HCT116 (cell line): Measurements from ENCODE around the gene C2. TPM values are rescaled to one million over a fixed set of nuclear protein-coding genes. Genes with fewer than 3 reads are reported as not detected.

Source experiments
- ATAC-seq: fragments of 200-7000 bp; cut with Tn5 transposase; 2 replicates; pipeline ENCODE4 v1.9.1; 2020; ENCODE audit warnings: mild to moderate bottlenecking, moderate library complexity
- BruUV-seq: library from RNA; stranded (reverse); fragments of 400-500 nt; replicated peaks from 2 replicates; lab custom pipeline; 2021; lab: Mats Ljungman, UMichigan
- CTCF ChIA-PET: fragments of 300-600 bp; sonication (Branson Sonifier 250); formaldehyde crosslinking; loops from one replicate; lab custom pipeline; 2021; ENCODE audit warnings: antibody characterized with exemption; lab: Charles Lee
- POLR2A ChIA-PET: fragments of 300-600, 350-600 bp; sonication (Branson Sonifier 250); formaldehyde crosslinking; loops from one replicate; lab custom pipeline; 2021; ENCODE audit warnings: antibody characterized with exemption; lab: Charles Lee
- RAD21 ChIA-PET, 2 experiments: fragments of 300-600 bp; sonication (Branson Sonifier 250); formaldehyde crosslinking; loops; one replicate each; lab custom pipeline; 2023; ENCODE audit warnings: low total read pairs in 2 of 2; ENCODE audit not compliant: uncharacterized antibody in 2 of 2, unreplicated experiment in 2 of 2, low non-redundant PET in 1 of 2; lab: Charles Lee
- DNase-seq: peaks from one replicate; pipeline ENCODE4 v3.0.0-alpha.2; 2010; ENCODE audit warnings: low read depth, low spot score
- H2AFZ ChIP-seq: fragments of 200-600 bp; shearing (Covaris generic), sonication (generic); 2 replicates; pipeline ENCODE4 v1.6.1; 2017; ENCODE audit warnings: low read depth, mixed run types, mixed read lengths, antibody characterized with exemption, low read length; ENCODE audit not compliant: poor library complexity, severe bottlenecking
- H3K27ac ChIP-seq: 2 replicates; pipeline ENCODE4 v1.5.1; 2012; ENCODE audit warnings: low read depth, low read length
- H3K27me3 ChIP-seq: fragments of 200-600 bp; sonication (generic); 2 replicates; pipeline ENCODE4 v1.6.1; 2016; ENCODE audit warnings: mixed run types, low read length, mixed read lengths; ENCODE audit not compliant: insufficient read depth
- H3K36me3 ChIP-seq, 2 experiments: fragments of 200-500 bp in 1 of 2; fragments of 200-600 bp in 1 of 2; sonication (Bioruptor generic) in 1 of 2; sonication (generic) in 1 of 2; 2 replicates each; pipeline versions ENCODE4 v1.5.1 to v1.6.1; 2014 to 2016; ENCODE audit warnings: low read length in 2 of 2, inconsistent platforms in 1 of 2, mixed read lengths in 1 of 2, mixed run types in 1 of 2; ENCODE audit not compliant: insufficient read depth in 2 of 2, control insufficient read depth in 1 of 2
- H3K4me1 ChIP-seq, 2 experiments: fragments of 200-600 bp in 1 of 2; sonication (generic) in 1 of 2; 2 replicates each; pipeline versions ENCODE4 v1.5.1 to v1.6.1; 2012 to 2017; ENCODE audit warnings: low read length in 2 of 2, inconsistent platforms in 1 of 2, mild to moderate bottlenecking in 1 of 2, mixed read lengths in 1 of 2, mixed run types in 1 of 2, moderate library complexity in 1 of 2; ENCODE audit not compliant: insufficient read depth in 2 of 2, control insufficient read depth in 1 of 2
- H3K4me2 ChIP-seq: fragments of 200-600 bp; sonication (generic); 2 replicates; pipeline ENCODE4 v1.6.1; 2017; ENCODE audit warnings: mixed run types, low read length, mixed read lengths
- H3K4me3 ChIP-seq, 2 experiments: fragments of 200-600 bp in 1 of 2; sonication (generic) in 1 of 2; replicated peaks in 1 of 2; 2 replicates each; pipeline ENCODE4 v1.5.1; 2011 to 2016; ENCODE audit warnings: low read length in 2 of 2, control low read depth in 1 of 2, low read depth in 1 of 2, mild to moderate bottlenecking in 1 of 2, mixed read lengths in 1 of 2, mixed run types in 1 of 2
- H3K79me2 ChIP-seq: fragments of 200-600 bp; sonication (generic); 2 replicates; pipeline ENCODE4 v1.6.1; 2017; ENCODE audit warnings: mild to moderate bottlenecking, mixed run types, low read length, moderate library complexity, mixed read lengths; ENCODE audit not compliant: insufficient read depth
- H3K9ac ChIP-seq: fragments of 200-600 bp; sonication (generic); 2 replicates; pipeline ENCODE4 v1.6.1; 2016; ENCODE audit warnings: low read length, mixed read lengths
- H3K9me2 ChIP-seq: fragments of 200-600 bp; sonication (generic), shearing (Covaris generic); 2 replicates; pipeline ENCODE4 v1.6.1; 2017; ENCODE audit warnings: mixed run types, mild to moderate bottlenecking, moderate library complexity; ENCODE audit not compliant: insufficient read depth
- H3K9me3 ChIP-seq, 2 experiments: fragments of 200-500 bp in 1 of 2; fragments of 200-600 bp in 1 of 2; sonication (Bioruptor generic) in 1 of 2; sonication (generic) in 1 of 2; 2 replicates each; pipeline ENCODE4 v1.6.1; 2014 to 2017; ENCODE audit warnings: low read length in 2 of 2, mixed read lengths in 2 of 2, inconsistent platforms in 1 of 2, low read depth in 1 of 2, mild to moderate bottlenecking in 1 of 2, mixed run types in 1 of 2, moderate library complexity in 1 of 2; ENCODE audit not compliant: control insufficient read depth in 1 of 2, insufficient read depth in 1 of 2
- H4K20me1 ChIP-seq: fragments of 200-600 bp; sonication (generic), shearing (Covaris generic); 2 replicates; pipeline ENCODE4 v1.6.1; 2017; ENCODE audit warnings: mixed run types, mild to moderate bottlenecking, moderate library complexity; ENCODE audit not compliant: insufficient read depth
- ATF3 ChIP-seq: IDR thresholded peaks from 2 replicates; pipeline ENCODE4 v1.6.1; 2012
- CBX3 ChIP-seq: IDR thresholded peaks from 2 replicates; pipeline ENCODE4 v1.6.1; 2012; ENCODE audit warnings: low read depth
- CEBPB ChIP-seq: IDR thresholded peaks from 2 replicates; pipeline ENCODE4 v1.6.1; 2012; ENCODE audit warnings: low read depth
- CTCF ChIP-seq, 3 experiments: fragments of 200-600 bp in 1 of 3; sonication (generic) in 1 of 3; IDR thresholded peaks in 2 of 3; conservative IDR thresholded peaks in 1 of 3; 2 replicates each; pipeline ENCODE4 v1.5.1; 2012 to 2017; ENCODE audit warnings: low read depth in 2 of 3, low read length in 2 of 3, antibody characterized with exemption in 1 of 3, borderline replicate concordance in 1 of 3, control low read depth in 1 of 3, mild to moderate bottlenecking in 1 of 3, mixed read lengths in 1 of 3, mixed run types in 1 of 3, moderate library complexity in 1 of 3; ENCODE audit not compliant: insufficient read depth in 1 of 3
- EGR1 ChIP-seq: IDR thresholded peaks from 2 replicates; pipeline ENCODE4 v1.6.1; 2012; ENCODE audit warnings: low read depth
- ELF1 ChIP-seq: IDR thresholded peaks from 2 replicates; pipeline ENCODE4 v1.6.1; 2012; ENCODE audit warnings: low read depth, borderline replicate concordance
- EZH2 ChIP-seq: fragments of 200-600 bp; sonication (generic); IDR thresholded peaks from 2 replicates; pipeline ENCODE4 v1.6.1; 2017; ENCODE audit warnings: antibody characterized with exemption, mixed run types
- EZH2phosphoT487 ChIP-seq: fragments of 200-600 bp; IDR thresholded peaks from 2 replicates; pipeline ENCODE4 v1.6.1; 2018; ENCODE audit warnings: antibody characterized with exemption, borderline replicate concordance
- MAX ChIP-seq: IDR thresholded peaks from 2 replicates; pipeline ENCODE4 v1.6.1; 2012
- POLR2AphosphoS5 ChIP-seq: IDR thresholded peaks from 2 replicates; pipeline ENCODE4 v1.6.1; 2011; ENCODE audit warnings: mild to moderate bottlenecking, low read depth, low read length, moderate library complexity
- REST ChIP-seq: IDR thresholded peaks from 2 replicates; pipeline ENCODE4 v1.6.1; 2012; ENCODE audit warnings: low read depth
- SIN3A ChIP-seq: IDR thresholded peaks from 2 replicates; pipeline ENCODE4 v1.6.1; 2012; ENCODE audit warnings: low read depth
- SRF ChIP-seq: IDR thresholded peaks from 2 replicates; pipeline ENCODE4 v1.6.1; 2012; ENCODE audit warnings: low read depth
- TCF7L2 ChIP-seq: IDR thresholded peaks from 2 replicates; pipeline ENCODE4 v1.7.0; 2011; ENCODE audit warnings: borderline replicate concordance, inconsistent platforms; ENCODE audit not compliant: insufficient read depth, insufficient read length; ENCODE audit errors: extremely low read depth
- YY1 ChIP-seq: IDR thresholded peaks from 2 replicates; pipeline ENCODE4 v1.6.1; 2011; ENCODE audit warnings: low read length, low read depth, moderate library complexity, mild to moderate bottlenecking; ENCODE audit not compliant: insufficient replicate concordance; ENCODE audit errors: extremely low read depth
- ZBTB33 ChIP-seq: IDR thresholded peaks from 2 replicates; pipeline ENCODE4 v1.6.1; 2011; ENCODE audit warnings: mild to moderate bottlenecking, low read length, moderate library complexity; ENCODE audit not compliant: insufficient replicate concordance; ENCODE audit errors: extremely low read depth
- ZFX ChIP-seq: fragments of 450-650 bp; IDR thresholded peaks from 2 replicates; pipeline ENCODE4 v1.6.1; 2017
- ZNF274 ChIP-seq: fragments of 200-500 bp; sonication (Bioruptor generic); IDR thresholded peaks from 2 replicates; pipeline ENCODE4 v1.6.1; 2014; ENCODE audit warnings: mild to moderate bottlenecking, low read depth, low read length, inconsistent platforms
- intact Hi-C: fragments of 100-400 bp; cut with micrococcal nuclease; formaldehyde crosslinking; loops from 2 replicates; pipeline ENCODE4 v1.10.0; 2022
- total RNA-seq: library from RNA; stranded (reverse); gene quantifications from one replicate; pipeline ENCODE4 v1.2.1, GENCODE V29; 2021; ENCODE audit not compliant: unreplicated experiment

The C2 gene
- total RNA-seq, 1 experiment from 2014 or later = 3.1 TPM

- Histone ChIP-seq H3K9me3 (no peaks in the 10 kb centered on the region; a peak in 1 of 4 replicates), H4K20me1 (no peaks in the 10 kb centered on the region), H3K4me3 (no peak overlapping the region), H3K4me2 (no peak overlapping the region), H2AFZ (no peak overlapping the region), H3K9ac (no peak overlapping the region), H3K27ac (no peak overlapping the region), H3K79me2 (no peaks in the 10 kb centered on the region), H3K4me1 (peaks cover 0 to 8% of the 10 kb centered on the region in 2 experiments; a peak in 2 of 4 replicates), H3K9me2 (no peaks in the 10 kb centered on the region), H3K27me3 (no peaks in the 10 kb centered on the region), H3K36me3 (no peaks in the 10 kb centered on the region)
- no TSS peak for BruUV-seq
- DNase-seq (no peak), ATAC-seq (no peak)
- ChIA-PET RAD21 (interaction anchor here in 1 of 2 experiments (0.6 kb wide), 1 partner anchor 69 kb away, joined by 3 read pairs; no protein-coding TSS in a partner anchor), CTCF (interaction anchor here (1.1 kb wide), 1 partner anchor 148 kb away, joined by 3 read pairs; no protein-coding TSS in a partner anchor), POLR2A (interaction anchor here (1.5 kb wide), 1 partner anchor 91 kb away, joined by 4 read pairs; the partner anchor contains the start of gene HSPA1B)
- intact Hi-C loops = no loop called here
- TF ChIP-seq ZNF274 (no peak), SIN3A (no peak), CTCF (IDR thresholded peaks at IDR 0.05 in 2 of 3, conservative IDR thresholded peaks at IDR 0.05 in 1 of 3; ENCODE audit: borderline replicate concordance in 1 of 3, insufficient read depth in 1 of 3, low read depth in 2 of 3, low read length in 2 of 3) (no peak), REST (no peak), MAX (no peak), CEBPB (no peak), YY1 (no peak), EZH2phosphoT487 (no peak), POLR2AphosphoS5 (no peak), ZBTB33 (no peak), ELF1 (no peak), ZFX (no peak), EGR1 (no peak), ATF3 (no peak), SRF (no peak), TCF7L2 (no peak), CBX3 (no peak), EZH2 (no peak)
These were observed 9.3 kb upstream of the C2 start for GRCh38 chr6:31918069-31918720.
